Panc1 (cell line): ENCODE data around the gene CACNA1D. TPM values are rescaled to one million over a fixed set of nuclear protein-coding genes. Genes with fewer than 3 reads are reported as not detected.

ENCODE experiments used
- ATAC-seq: fragments of 200-7000 bp; cut with Tn5 transposase; 2 replicates; pipeline ENCODE4 v1.9.1; 2020; ENCODE audit warnings: mild to moderate bottlenecking, moderate library complexity
- BruUV-seq: library from RNA; stranded (reverse); fragments of 400-500 nt; replicated peaks from 2 replicates; lab custom pipeline; 2021; lab: Mats Ljungman, UMichigan
- CTCF ChIA-PET: fragments of 300-600 bp; sonication (Branson Sonifier 250); formaldehyde crosslinking; loops from one replicate; lab custom pipeline; 2022; ENCODE audit warnings: antibody characterized with exemption; lab: Charles Lee
- POLR2A ChIA-PET: fragments of 300-600 bp; sonication (Branson Sonifier 250); formaldehyde crosslinking; loops from one replicate; lab custom pipeline; 2022; ENCODE audit warnings: antibody characterized with exemption; lab: Charles Lee
- DNase-seq: peaks from one replicate; pipeline ENCODE4 v3.0.0-alpha.2; 2010; ENCODE audit warnings: low read depth, low spot score
- H3K27ac ChIP-seq: 2 replicates; pipeline ENCODE4 v1.5.1; 2011; ENCODE audit warnings: mild to moderate bottlenecking, low read length, inconsistent platforms
- H3K27me3 ChIP-seq: fragments of 200-500 bp; sonication (Bioruptor generic); 2 replicates; pipeline ENCODE4 v1.6.0; 2014; ENCODE audit warnings: low read length, inconsistent platforms; ENCODE audit not compliant: control insufficient read depth, insufficient read depth
- H3K36me3 ChIP-seq: fragments of 200-500 bp; sonication (Bioruptor generic); 2 replicates; pipeline ENCODE4 v1.5.1; 2014; ENCODE audit warnings: inconsistent platforms, mild to moderate bottlenecking, low read length, moderate library complexity; ENCODE audit not compliant: control insufficient read depth, insufficient read depth
- H3K4me1 ChIP-seq: 2 replicates; pipeline ENCODE4 v1.5.1; 2011; ENCODE audit warnings: inconsistent platforms, mild to moderate bottlenecking, low read length, moderate library complexity; ENCODE audit not compliant: control insufficient read depth, insufficient read depth
- H3K4me3 ChIP-seq, 2 experiments: 2 replicates each; pipeline ENCODE4 v1.5.1; 2011 to 2012; ENCODE audit warnings: low read depth in 2 of 2, low read length in 2 of 2, mild to moderate bottlenecking in 2 of 2, inconsistent platforms in 1 of 2, moderate library complexity in 1 of 2
- H3K9me3 ChIP-seq: fragments of 200-500 bp; sonication (Bioruptor generic); 2 replicates; pipeline ENCODE4 v1.5.1; 2014; ENCODE audit warnings: low read depth, mild to moderate bottlenecking, inconsistent platforms, low read length, moderate library complexity; ENCODE audit not compliant: control insufficient read depth, insufficient read depth
- CTCF ChIP-seq: fragments of 450-650 bp; IDR thresholded peaks from 2 replicates; pipeline ENCODE4 v1.5.1; 2017; ENCODE audit warnings: mild to moderate bottlenecking
- POLR2AphosphoS5 ChIP-seq: IDR thresholded peaks from 2 replicates; pipeline ENCODE4 v1.6.1; 2012; ENCODE audit warnings: mild to moderate bottlenecking, low read depth, low read length, moderate library complexity
- REST ChIP-seq, 2 experiments: IDR thresholded peaks; 2 replicates each; pipeline ENCODE4 v1.6.1; 2011 to 2012; ENCODE audit warnings: low read depth in 2 of 2, control low read depth in 1 of 2, low read length in 1 of 2, mild to moderate bottlenecking in 1 of 2, moderate library complexity in 1 of 2; ENCODE audit not compliant: insufficient read depth in 1 of 2
- SIN3A ChIP-seq: IDR thresholded peaks from 2 replicates; pipeline ENCODE4 v1.6.1; 2012; ENCODE audit warnings: low read depth, mild to moderate bottlenecking, low read length, moderate library complexity, borderline replicate concordance; ENCODE audit not compliant: insufficient read depth
- TCF7L2 ChIP-seq: IDR thresholded peaks from 2 replicates; pipeline ENCODE4 v1.6.1; 2011; ENCODE audit warnings: mild to moderate bottlenecking, low read depth, low read length, inconsistent platforms
- in situ Hi-C: cut with HindIII; loops from 2 replicates; pipeline ENCODE4 v1.10.0; 2016; ENCODE audit warnings: low sequenced_read_pairs, low pct_unique_long_range_greater_than_20kb
- intact Hi-C: fragments of 100-400 bp; cut with micrococcal nuclease; formaldehyde crosslinking; loops from one replicate; pipeline ENCODE4 v1.10.0; 2022; ENCODE audit not compliant: unreplicated experiment
- total RNA-seq: library from RNA; stranded (reverse); gene quantifications from one replicate; pipeline ENCODE4 v1.2.1, GENCODE V29; 2021; ENCODE audit not compliant: unreplicated experiment

The CACNA1D gene
- total RNA-seq, 1 experiment from 2014 or later = 23.0 TPM

DNA sequence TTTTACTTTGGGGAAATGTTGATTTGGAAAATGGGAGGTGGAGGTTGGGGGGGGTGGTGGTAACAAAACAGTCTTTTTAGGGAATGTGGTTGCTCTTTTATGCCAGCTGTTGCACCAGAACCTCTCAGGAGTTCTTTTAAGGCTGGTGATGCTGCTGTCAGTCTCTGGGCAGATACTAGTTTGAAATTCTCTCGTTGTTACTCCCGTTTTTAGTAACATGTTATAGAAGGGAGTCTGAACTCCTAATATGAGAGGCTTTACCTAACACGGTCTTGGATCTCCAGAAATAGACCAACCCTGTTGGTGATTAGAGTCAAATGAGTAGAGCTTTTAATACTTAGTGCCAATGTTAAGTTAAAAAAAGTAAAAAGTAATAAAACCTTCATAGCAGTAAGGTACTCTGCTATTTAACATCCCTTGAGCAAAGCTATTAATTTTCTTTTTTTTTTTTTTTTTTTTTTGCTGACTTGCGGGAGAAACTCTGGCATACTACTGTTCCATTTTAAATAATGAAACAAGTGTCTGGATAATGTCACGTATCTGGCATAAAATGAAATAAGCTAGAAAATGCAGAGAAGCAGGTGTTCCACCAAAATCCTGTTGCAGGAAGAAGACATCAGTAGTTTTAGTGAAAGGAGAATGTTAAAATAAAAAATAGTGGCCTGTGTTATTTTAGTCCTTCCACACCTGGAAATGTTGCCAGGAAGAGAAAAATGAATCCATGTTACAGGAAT, 156.7 kb downstream of the CACNA1D start:
- in situ Hi-C loops = no loop called here
- ATAC-seq (no peak), DNase-seq (no peak)
- TF ChIP-seq TCF7L2 (no peak), REST (IDR thresholded peaks at IDR 0.05; ENCODE audit: insufficient read depth in 1 of 2, low read depth in 2 of 2, low read length in 1 of 2) (no peak), SIN3A (no peak), CTCF (no peak), POLR2AphosphoS5 (no peak)
- ChIA-PET CTCF (no interaction called here), POLR2A (interaction anchor here (0.6 kb wide), 1 partner anchor 673 kb away, joined by 3 read pairs; no protein-coding TSS in a partner anchor)
- Histone ChIP-seq H3K4me1 (no peaks in the 10 kb centered on the region), H3K27me3 (no peaks in the 10 kb centered on the region), H3K27ac (no peak overlapping the region), H3K4me3 (no peak overlapping the region), H3K36me3 (no peaks in the 10 kb centered on the region), H3K9me3 (no peaks in the 10 kb centered on the region)
- BruUV-seq = no TSS peak
- intact Hi-C loops = no loop called here

DNA sequence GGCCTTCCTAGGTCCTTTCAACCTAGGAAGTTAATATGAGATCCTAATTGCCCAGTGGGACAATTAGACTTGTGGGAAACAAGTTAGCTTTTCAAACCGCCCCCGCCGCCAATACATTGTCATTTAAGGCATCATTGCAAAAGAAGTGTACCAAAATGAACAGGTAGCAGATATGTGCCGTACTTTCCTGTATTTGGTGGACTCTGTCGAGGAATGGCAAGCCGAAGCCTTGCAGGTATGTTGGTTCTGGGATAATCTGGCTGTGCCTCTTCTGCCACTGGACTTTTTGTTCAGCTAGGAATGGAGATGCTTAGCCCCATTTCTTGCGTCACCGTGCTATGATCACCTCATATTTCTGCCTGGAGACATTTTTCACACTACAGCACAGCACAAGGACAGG, 157.5 kb downstream of the CACNA1D start:
- Histone ChIP-seq H3K27me3 (no peaks in the 10 kb centered on the region), H3K4me1 (no peaks in the 10 kb centered on the region), H3K27ac (no peak overlapping the region), H3K9me3 (no peaks in the 10 kb centered on the region), H3K36me3 (no peaks in the 10 kb centered on the region), H3K4me3 (no peak overlapping the region)
- intact Hi-C loops (no loop called here), in situ Hi-C loops (no loop called here)
- ChIA-PET CTCF (no interaction called here), POLR2A (no interaction called here)
- ATAC-seq (no peak), DNase-seq (no peak)
- TF ChIP-seq TCF7L2 (no peak), REST (IDR thresholded peaks at IDR 0.05; ENCODE audit: insufficient read depth in 1 of 2, low read depth in 2 of 2, low read length in 1 of 2) (no peak), POLR2AphosphoS5 (no peak), SIN3A (no peak), CTCF (no peak)
- no TSS peak for BruUV-seq
